ENCODE data around the gene DYRK1B. TPM values are rescaled to one million over a fixed set of nuclear protein-coding genes. Genes with fewer than 3 reads are reported as not detected.
"Not testable (repeated sequence)": the region's sequence is repeated elsewhere in the genome, so short reads cannot be mapped to it uniquely, and the experiment has no call there.

Gene DYRK1B
- total RNA-seq, 1 experiment from 2014 or later: 13.0 TPM

- no peak for DNase-seq (ENCODE audit: low spot score)
These were observed 3.1 kb downstream of the DYRK1B start for GRCh38 chr19:39830847-39831246.

GRCh38 chr19:39830406-39830805 is 3.6 kb downstream of the DYRK1B start:
- DNase-seq (ENCODE audit: low spot score): no peak

GRCh38 chr19:39829702-39830275 is 4.2 kb downstream of the DYRK1B start:
- no peak for DNase-seq (ENCODE audit: low spot score)

- DNase-seq (ENCODE audit: low spot score): no peak
These were observed 5.3 kb downstream of the DYRK1B start for GRCh38 chr19:39828654-39829032.

GRCh38 chr19:39828015-39828653 is 5.8 kb downstream of the DYRK1B start:
- no peak for DNase-seq (ENCODE audit: low spot score)

GRCh38 chr19:39827216-39827615 is 6.7 kb downstream of the DYRK1B start:
- no peak for DNase-seq (ENCODE audit: low spot score)

GRCh38 chr19:39826311-39826945 is 7.5 kb downstream of the DYRK1B start:
- DNase-seq (ENCODE audit: low spot score): no peak

GRCh38 chr19:39825531-39826076 is 8.4 kb downstream of the DYRK1B start:
- no peak for DNase-seq (ENCODE audit: low spot score)

GRCh38 chr19:39825093-39825463 is 8.9 kb downstream of the DYRK1B start:
- no peak for DNase-seq (ENCODE audit: low spot score)

GRCh38 chr19:39824143-39825092 is 9.5 kb downstream of the DYRK1B start:
- peak; percentile 89 for DNase-seq (ENCODE audit: low spot score)

GRCh38 chr19:39823686-39824085 is 10.3 kb downstream of the DYRK1B start:
- DNase-seq (ENCODE audit: low spot score): no peak

- no peak for DNase-seq (ENCODE audit: low spot score)
These were observed 13.3 kb downstream of the DYRK1B start for GRCh38 chr19:39820696-39821095.

GRCh38 chr19:39819786-39820185 is 14.2 kb downstream of the DYRK1B start:
- DNase-seq (ENCODE audit: low spot score): no peak

GRCh38 chr19:39818626-39819097 is 15.3 kb downstream of the DYRK1B start:
- DNase-seq (ENCODE audit: low spot score): no peak

GRCh38 chr19:39817888-39818561 is 15.9 kb downstream of the DYRK1B start:
- DNase-seq (ENCODE audit: low spot score): no peak

GRCh38 chr19:39816287-39817048 is 17.5 kb downstream of the DYRK1B start:
- DNase-seq (ENCODE audit: low spot score): no peak

- no peak for DNase-seq (ENCODE audit: low spot score)
These were observed 19.4 kb downstream of the DYRK1B start for GRCh38 chr19:39814595-39814994.

- DNase-seq (ENCODE audit: low spot score): not testable (repeated sequence)
These were observed 19.9 kb downstream of the DYRK1B start for GRCh38 chr19:39814111-39814510.

- DNase-seq (ENCODE audit: low spot score): no peak
These were observed 20.5 kb downstream of the DYRK1B start for GRCh38 chr19:39813264-39813993.

GRCh38 chr19:39811064-39811463 is 22.9 kb downstream of the DYRK1B start:
- no peak for DNase-seq (ENCODE audit: low spot score)

All from A172 (cell line).